Fibroblast of the aortic adventitia (primary cell): ENCODE results near the gene STAM. TPM values are rescaled to one million over a fixed set of nuclear protein-coding genes. Genes with fewer than 3 reads are reported as not detected.

ENCODE experiments used
- DNase-seq: peaks from one replicate; pipeline ENCODE4 v3.0.0-alpha.2; 2010; ENCODE audit warnings: low read depth
- H3K4me3 ChIP-seq: 2 replicates; pipeline ENCODE4 v1.5.1; 2011; ENCODE audit warnings: low read depth, mild to moderate bottlenecking, control low read depth, low read length, moderate library complexity
- CTCF ChIP-seq: IDR thresholded peaks from 2 replicates; pipeline ENCODE4 v1.5.1; 2011; ENCODE audit warnings: mild to moderate bottlenecking, low read length, control low read depth, inconsistent platforms; ENCODE audit not compliant: insufficient read depth
- total RNA-seq: library from RNA; depleted of rRNA; stranded (reverse); fragments of >200 nt; gene quantifications from 2 replicates; pipeline ENCODE4 v1.2.3, GENCODE V29; 2012; ENCODE audit warnings: low replicate concordance

The STAM gene
- total RNA-seq, 1 donor, result 40.6 TPM

GRCh38 chr10:17607603-17608332 is 36.2 kb upstream of the STAM start:
- DNase-seq, result peak; percentile 74
- H3K4me3 ChIP-seq, result no peak overlapping the region
- TF ChIP-seq CTCF, result peak; percentile 86

DNA sequence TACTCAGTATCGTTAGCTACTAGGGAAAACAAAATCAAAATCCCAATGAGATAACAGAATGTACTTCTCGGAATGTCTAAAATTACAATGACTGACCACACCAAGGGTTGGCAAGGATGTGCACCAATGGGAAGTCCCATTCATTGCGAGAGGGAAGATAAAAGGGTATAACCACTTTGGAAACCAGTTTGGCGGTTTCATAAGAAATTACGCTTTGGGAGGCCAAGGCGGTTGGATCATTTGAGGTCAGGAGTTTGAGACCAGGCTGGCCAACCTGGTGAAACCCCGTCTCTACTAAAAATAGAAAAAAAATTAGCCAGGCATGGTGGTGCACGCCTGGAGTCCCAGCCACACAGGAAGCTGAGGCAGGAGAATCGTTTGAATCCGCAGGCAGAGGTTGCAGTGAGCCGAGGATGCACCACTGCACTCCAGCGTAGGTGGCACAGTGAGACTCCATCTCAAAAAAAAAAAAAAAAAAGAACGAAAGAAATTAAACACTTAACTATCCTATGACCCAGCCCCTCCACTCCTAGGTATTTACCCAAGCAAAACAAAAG is 34.4 kb upstream of the STAM start:
- no peak for DNase-seq
- no peak for TF ChIP-seq CTCF
- no peak overlapping the region for H3K4me3 ChIP-seq

- peak overlapping the region; percentile 80 for H3K4me3 ChIP-seq
- TF ChIP-seq CTCF, result no peak
- DNase-seq, result peak; percentile 43
These were observed 27.4 kb upstream of the STAM start for GRCh38 chr10:17616403-17617030.

GRCh38 chr10:17617031-17617911 is 26.7 kb upstream of the STAM start, which contains the start of gene HACD1:
Gene HACD1 (minus strand): TSS chr10:17617374. CDS start chr10:17617339, 35 bp downstream.
- peak; percentile 67 for DNase-seq
- no peak for TF ChIP-seq CTCF

GRCh38 chr10:17622061-17622460 is 21.9 kb upstream of the STAM start:
- no peak overlapping the region for H3K4me3 ChIP-seq
- TF ChIP-seq CTCF, result no peak
- DNase-seq, result peak; percentile 6

More at GRCh38 chr10:17617031-17617911, 26.7 kb upstream of the STAM start, which contains the start of gene HACD1:
- H3K4me3 ChIP-seq, result peak within 1 kb of the TSS; percentile 80

DNA sequence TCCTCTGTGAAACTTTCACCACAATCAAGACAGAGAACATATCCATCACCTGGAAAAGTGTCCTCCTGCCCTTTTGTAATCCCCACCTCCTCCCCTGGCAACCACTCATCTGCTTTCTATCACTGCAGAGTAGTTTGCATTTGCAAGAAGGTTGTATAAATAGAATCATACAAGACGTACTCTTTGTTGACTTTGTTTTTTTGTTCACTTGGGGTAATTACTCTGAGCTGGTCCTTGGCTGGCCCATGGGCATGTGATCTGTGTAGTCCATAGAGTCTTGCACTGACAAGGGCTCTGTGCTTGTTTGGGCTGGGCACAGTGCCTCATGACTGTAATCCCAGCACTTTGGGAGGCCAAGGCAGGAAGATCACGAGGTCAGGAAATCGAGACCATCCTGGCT is 19.0 kb upstream of the STAM start:
- H3K4me3 ChIP-seq, result no peak overlapping the region
- no peak for DNase-seq
- TF ChIP-seq CTCF, result no peak
